ENCODE measurements around the gene TBC1D3L.
"Not testable (repeated sequence)": the region's sequence is repeated elsewhere in the genome, so short reads cannot be mapped to it uniquely, and the experiment has no call there.

Gene TBC1D3L

GRCh38 chr17:37988960-37989359, at the start of gene TBC1D3L:
TBC1D3L (minus strand) TSS chr17:37989060; CDS start chr17:37987520, 1,540 bp downstream.
- DNase-seq (ENCODE audit: low read depth, low spot score), result not testable (repeated sequence)

- DNase-seq (ENCODE audit: low read depth, low spot score), result not testable (repeated sequence)
Measured at GRCh38 chr17:38003676-38004075, 14.8 kb upstream of the TBC1D3L start, which contains the start of gene TBC1D3D. TBC1D3D (plus strand) TSS chr17:38003976; CDS start chr17:38005561, 1,585 bp downstream.

All from activated naive CD8-positive, alpha-beta T cell treated with anti-CD3 and anti-CD28 coated beads, Interleukin-2, amount 50 U/mL, for 16 hours (primary cell).